ENCODE data around the gene TIAM2. TPM values are rescaled to one million over a fixed set of nuclear protein-coding genes. Genes with fewer than 3 reads are reported as not detected.

TIAM2 gene
- total and polyA plus RNA-seq, 10 of the 15 experiments (the other 5 are each of a cell fraction or from before 2014, with no cell fraction given) = 1.1 to 10.5 (median 2.3) TPM

DNA sequence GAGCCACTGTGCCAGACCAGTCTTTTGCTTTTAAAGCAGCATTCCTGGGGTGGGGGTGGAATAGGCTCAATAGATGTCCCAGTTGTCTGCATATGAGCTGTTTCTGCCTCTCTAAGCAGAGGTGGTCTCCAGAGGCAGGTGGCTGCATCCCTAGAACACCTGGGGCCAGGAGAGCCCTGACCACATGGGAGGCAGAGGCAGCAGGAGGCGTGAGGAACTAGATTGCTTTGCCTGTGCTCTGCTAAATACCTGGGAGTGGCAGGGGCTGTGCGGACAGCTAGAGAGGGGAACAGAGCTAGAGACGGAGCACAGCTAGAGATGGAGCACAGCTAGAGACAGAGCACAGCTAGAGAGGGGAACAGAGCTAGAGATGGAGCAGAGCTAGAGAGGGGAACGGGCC lies 239.6 kb downstream of the TIAM2 start:
- Histone ChIP-seq H3K79me2 (ENCODE audit: control insufficient read depth, insufficient read depth, low read length) (no peaks in the 10 kb centered on the region), H3K27ac (ENCODE audit: control insufficient read depth, insufficient read depth) (no peak overlapping the region), H3K9ac (ENCODE audit: control insufficient read depth, insufficient read depth, low read length) (no peak overlapping the region), H4K20me1 (ENCODE audit: control insufficient read depth, insufficient read depth) (no peaks in the 10 kb centered on the region), H3K4me2 (ENCODE audit: control insufficient read depth, insufficient read depth) (no peak overlapping the region), H3K27me3 (replicated peaks in 1 of 2; ENCODE audit: control insufficient read depth in 2 of 2, insufficient read depth in 2 of 2, low read length in 1 of 2) (no peaks in the 10 kb centered on the region), H3K9me3 (replicated peaks; ENCODE audit: control insufficient read depth, insufficient read depth, low read length) (no peaks in the 10 kb centered on the region; the same call in 2 of the 3 replicates), H3K4me1 (ENCODE audit: control insufficient read depth, insufficient read depth, low read length) (peaks cover 4% of the 10 kb centered on the region), H2AFZ (ENCODE audit: control insufficient read depth, low read depth, low read length) (no peak overlapping the region), H3K4me3 (no peak overlapping the region), H3K36me3 (ENCODE audit: control insufficient read depth in 2 of 2, insufficient read depth in 2 of 2, low read length in 1 of 2) (no peaks in the 10 kb centered on the region; a peak in 1 of 4 replicates)
- ChIA-PET CTCF (interaction anchor here (1.1 to 4.7 kb wide), 3 partner anchors 13 to 306 kb away, joined by 4 to 20 read pairs (median 5); no protein-coding TSS in a partner anchor), POLR2A (no interaction called here), SMC1A (ENCODE audit: uncharacterized antibody, unreplicated experiment) (interaction anchor here (1.3 to 3.0 kb wide), 4 partner anchors 10 to 559 kb away, joined by 3 to 14 read pairs (median 6); no protein-coding TSS in a partner anchor), RAD21 (ENCODE audit: unreplicated experiment) (interaction anchor here (0.8 to 1.1 kb wide), 3 partner anchors 10 to 58 kb away, joined by 3 to 4 read pairs (median 3); no protein-coding TSS in a partner anchor)
- ATAC-seq = no peak
- no TSS peak for BruUV-seq (replicated peaks)
- intact Hi-C loops (cut with micrococcal nuclease; ENCODE audit: unreplicated experiment) = no loop called here
- no peak for DNase-seq (ENCODE audit: low read depth, low spot score)
- TF ChIP-seq NBN (IDR thresholded peaks at IDR 0.05) = no peak
- TF ChIP-seq FOXM1 (IDR thresholded peaks at IDR 0.05; ENCODE audit: low read depth, low read length) = no peak
- TF ChIP-seq CEBPB (IDR thresholded peaks at IDR 0.05; ENCODE audit: borderline replicate concordance in 1 of 2, low read depth in 2 of 2, low read length in 2 of 2) = no peak
- TF ChIP-seq NFIC (IDR thresholded peaks at IDR 0.05; ENCODE audit: low read depth, low read length) = no peak
- no peak for TF ChIP-seq SUPT20H (IDR thresholded peaks at IDR 0.05; ENCODE audit: borderline replicate concordance, control insufficient read depth, low read depth, low read length)
- TF ChIP-seq SRF (IDR thresholded peaks at IDR 0.05; ENCODE audit: low read depth in 2 of 2, low read length in 2 of 2) = no peak
- no peak for TF ChIP-seq PML (IDR thresholded peaks at IDR 0.05; ENCODE audit: low read length)
- no peak for TF ChIP-seq SMARCA5 (IDR thresholded peaks at IDR 0.05)
- no peak for FAIRE-seq
- WGBS (ENCODE audit: insufficient coverage, insufficient replicate concordance, low lambda C conversion rate, missing lambda C conversion rate) = 98% methylated on average over 4 of the region's 4 CpGs
- in situ Hi-C loops (cut with MboI) = no loop called here

DNA sequence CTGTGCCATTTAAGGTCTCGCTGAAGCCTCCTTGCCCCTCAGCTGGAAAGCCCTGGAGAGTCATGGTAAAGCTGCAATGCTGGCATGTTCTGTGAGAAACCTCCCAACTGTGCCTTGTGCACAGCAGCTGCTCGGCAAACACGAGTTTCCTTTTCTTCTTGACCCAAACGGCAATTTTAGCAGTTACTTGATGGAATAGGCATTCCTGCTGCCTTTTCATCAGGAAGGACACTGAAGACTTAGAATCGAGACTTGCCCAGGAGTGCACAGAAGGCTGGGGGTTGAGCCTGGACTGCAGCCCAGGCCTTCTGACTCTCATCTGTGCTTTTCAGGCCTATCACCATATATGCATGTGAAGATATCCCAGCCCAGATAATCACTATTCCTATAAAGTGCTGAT lies 240.0 kb downstream of the TIAM2 start:
- 79% methylated on average over 5 of the region's 5 CpGs for WGBS (ENCODE audit: insufficient coverage, insufficient replicate concordance, low lambda C conversion rate, missing lambda C conversion rate)
- no peaks in the 10 kb centered on the region for H4K20me1 ChIP-seq (ENCODE audit: control insufficient read depth, insufficient read depth)
- no TSS peak for BruUV-seq (replicated peaks)
- TF ChIP-seq ZBED1 (IDR thresholded peaks at IDR 0.05; ENCODE audit: borderline replicate concordance) = no peak
- TF ChIP-seq, protein P1, sequence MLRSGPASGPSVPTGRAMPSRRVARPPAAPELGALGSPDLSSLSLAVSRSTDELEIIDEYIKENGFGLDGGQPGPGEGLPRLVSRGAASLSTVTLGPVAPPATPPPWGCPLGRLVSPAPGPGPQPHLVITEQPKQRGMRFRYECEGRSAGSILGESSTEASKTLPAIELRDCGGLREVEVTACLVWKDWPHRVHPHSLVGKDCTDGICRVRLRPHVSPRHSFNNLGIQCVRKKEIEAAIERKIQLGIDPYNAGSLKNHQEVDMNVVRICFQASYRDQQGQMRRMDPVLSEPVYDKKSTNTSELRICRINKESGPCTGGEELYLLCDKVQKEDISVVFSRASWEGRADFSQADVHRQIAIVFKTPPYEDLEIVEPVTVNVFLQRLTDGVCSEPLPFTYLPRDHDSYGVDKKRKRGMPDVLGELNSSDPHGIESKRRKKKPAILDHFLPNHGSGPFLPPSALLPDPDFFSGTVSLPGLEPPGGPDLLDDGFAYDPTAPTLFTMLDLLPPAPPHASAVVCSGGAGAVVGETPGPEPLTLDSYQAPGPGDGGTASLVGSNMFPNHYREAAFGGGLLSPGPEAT (IDR thresholded peaks at IDR 0.05; ENCODE audit: low read depth) = no peak
- no peak for TF ChIP-seq SRF (IDR thresholded peaks at IDR 0.05; ENCODE audit: low read depth in 2 of 2, low read length in 2 of 2)
- no peak for TF ChIP-seq KAT2A (conservative IDR thresholded peaks at IDR 0.05; ENCODE audit: control insufficient read depth, low read depth, low read length)
- TF ChIP-seq, protein P2, sequence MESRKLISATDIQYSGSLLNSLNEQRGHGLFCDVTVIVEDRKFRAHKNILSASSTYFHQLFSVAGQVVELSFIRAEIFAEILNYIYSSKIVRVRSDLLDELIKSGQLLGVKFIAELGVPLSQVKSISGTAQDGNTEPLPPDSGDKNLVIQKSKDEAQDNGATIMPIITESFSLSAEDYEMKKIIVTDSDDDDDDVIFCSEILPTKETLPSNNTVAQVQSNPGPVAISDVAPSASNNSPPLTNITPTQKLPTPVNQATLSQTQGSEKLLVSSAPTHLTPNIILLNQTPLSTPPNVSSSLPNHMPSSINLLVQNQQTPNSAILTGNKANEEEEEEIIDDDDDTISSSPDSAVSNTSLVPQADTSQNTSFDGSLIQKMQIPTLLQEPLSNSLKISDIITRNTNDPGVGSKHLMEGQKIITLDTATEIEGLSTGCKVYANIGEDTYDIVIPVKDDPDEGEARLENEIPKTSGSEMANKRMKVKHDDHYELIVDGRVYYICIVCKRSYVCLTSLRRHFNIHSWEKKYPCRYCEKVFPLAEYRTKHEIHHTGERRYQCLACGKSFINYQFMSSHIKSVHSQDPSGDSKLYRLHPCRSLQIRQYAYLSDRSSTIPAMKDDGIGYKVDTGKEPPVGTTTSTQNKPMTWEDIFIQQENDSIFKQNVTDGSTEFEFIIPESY (IDR thresholded peaks at IDR 0.05) = no peak

More for the DNA sequence above, 240.0 kb downstream of the TIAM2 start:
- peaks cover 4% of the 10 kb centered on the region for H3K4me1 ChIP-seq (ENCODE audit: control insufficient read depth, insufficient read depth, low read length)
- FAIRE-seq = no peak
- CTCF ChIA-PET = interaction anchor here (1.1 to 4.7 kb wide), 3 partner anchors 12 to 307 kb away, joined by 4 to 20 read pairs (median 5); no protein-coding TSS in a partner anchor
- ATAC-seq = no peak
- H3K9ac ChIP-seq (ENCODE audit: control insufficient read depth, insufficient read depth, low read length) = no peak overlapping the region
- POLR2A ChIA-PET = no interaction called here
- no peaks in the 10 kb centered on the region; a peak in 1 of 4 replicates for H3K36me3 ChIP-seq (ENCODE audit: control insufficient read depth in 2 of 2, insufficient read depth in 2 of 2, low read length in 1 of 2)
- H3K9me3 ChIP-seq (replicated peaks; ENCODE audit: control insufficient read depth, insufficient read depth, low read length) = no peaks in the 10 kb centered on the region; the same call in 2 of the 3 replicates
- no peak overlapping the region for H3K4me3 ChIP-seq
- no peak for DNase-seq (ENCODE audit: low read depth, low spot score)
- no peak overlapping the region for H3K27ac ChIP-seq (ENCODE audit: control insufficient read depth, insufficient read depth)
- H3K27me3 ChIP-seq (replicated peaks in 1 of 2; ENCODE audit: control insufficient read depth in 2 of 2, insufficient read depth in 2 of 2, low read length in 1 of 2) = no peaks in the 10 kb centered on the region
- H2AFZ ChIP-seq (ENCODE audit: control insufficient read depth, low read depth, low read length) = no peak overlapping the region
- in situ Hi-C loops (cut with MboI) (no loop called here), intact Hi-C loops (cut with micrococcal nuclease; ENCODE audit: unreplicated experiment) (no loop called here)
- SMC1A ChIA-PET (ENCODE audit: uncharacterized antibody, unreplicated experiment) = interaction anchor here (0.8 to 3.0 kb wide), 5 partner anchors 10 to 560 kb away, joined by 3 to 14 read pairs (median 4); no protein-coding TSS in a partner anchor
- RAD21 ChIA-PET (ENCODE audit: unreplicated experiment) = interaction anchor here (0.8 to 1.1 kb wide), 3 partner anchors 11 to 58 kb away, joined by 3 to 4 read pairs (median 3); no protein-coding TSS in a partner anchor
- H3K4me2 ChIP-seq (ENCODE audit: control insufficient read depth, insufficient read depth) = no peak overlapping the region
- H3K79me2 ChIP-seq (ENCODE audit: control insufficient read depth, insufficient read depth, low read length) = no peaks in the 10 kb centered on the region

Data from GM12878 (cell line).